Measurements from ENCODE around the gene KBTBD6.
"Not testable (repeated sequence)": the region's sequence is repeated elsewhere in the genome, so short reads cannot be mapped to it uniquely, and the experiment has no call there.

Gene KBTBD6

GRCh38 chr13:41131660-41132511 lies 716 bp downstream of the KBTBD6 start:
- FAIRE-seq, result not testable (repeated sequence)

- not testable (repeated sequence) for FAIRE-seq
Observed at GRCh38 chr13:41131189-41131588, 1.4 kb downstream of the KBTBD6 start.

DNA sequence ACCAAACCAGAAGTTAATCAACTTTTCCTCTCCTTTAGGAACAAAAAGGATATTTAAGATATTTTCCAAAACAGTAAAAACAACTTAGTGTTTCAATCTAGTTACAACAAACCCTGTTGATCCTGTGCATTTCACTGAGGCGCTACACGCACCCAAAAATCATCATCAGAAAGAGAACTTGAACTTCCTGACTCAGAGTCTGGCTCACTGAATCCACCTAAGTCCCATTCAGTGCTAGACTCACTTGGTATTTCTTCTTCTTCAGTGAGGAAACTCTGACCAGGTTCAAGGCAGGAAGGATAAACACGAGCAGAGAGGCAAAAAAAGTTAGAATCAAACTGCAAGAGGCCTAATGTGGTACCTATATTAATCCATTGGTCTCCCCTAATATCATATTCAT lies 2.2 kb downstream of the KBTBD6 start:
- no peak for FAIRE-seq

DNA sequence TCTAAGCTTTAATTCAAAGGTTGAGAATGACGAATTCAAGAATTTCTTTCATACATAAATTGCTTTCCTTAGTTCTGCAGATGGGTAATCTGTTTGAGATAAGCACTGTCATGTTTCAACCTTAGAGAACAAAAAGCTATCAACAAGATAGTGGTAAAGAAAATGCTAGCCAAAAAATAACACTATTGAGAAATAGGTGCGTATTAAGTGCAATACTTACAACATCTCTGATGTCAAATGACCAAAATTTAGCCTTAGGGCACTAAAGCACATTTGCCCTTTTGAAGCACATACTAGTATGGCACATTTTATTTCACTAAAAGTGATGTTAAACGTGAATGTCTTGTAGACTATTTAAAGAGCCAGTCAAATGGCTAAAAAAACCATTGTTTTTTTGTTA lies 4.9 kb downstream of the KBTBD6 start:
- no peak for FAIRE-seq

DNA sequence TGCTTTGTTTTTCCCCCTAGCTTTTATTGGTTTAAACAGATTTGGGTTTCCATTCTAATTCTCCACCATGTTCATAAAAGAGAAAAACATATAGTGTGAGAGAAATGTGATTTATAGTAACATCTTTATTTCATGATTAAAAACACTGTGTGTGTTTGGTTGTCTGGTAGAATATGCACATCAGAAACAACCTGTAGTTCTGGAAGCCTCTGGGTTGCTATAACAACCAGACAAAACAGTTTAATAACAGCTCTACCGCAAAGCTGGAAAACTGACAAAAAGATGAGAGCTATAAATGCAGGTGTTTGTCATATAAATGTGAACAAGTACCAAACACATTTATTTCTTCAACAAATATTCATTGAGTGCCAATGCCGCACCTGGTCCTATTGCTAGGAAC lies 9.8 kb downstream of the KBTBD6 start:
- no peak for FAIRE-seq

GRCh38 chr13:41117869-41118268 lies 14.7 kb downstream of the KBTBD6 start:
- no peak for FAIRE-seq

- no peak for FAIRE-seq
Observed at GRCh38 chr13:41111454-41111853, 21.1 kb downstream of the KBTBD6 start.

DNA sequence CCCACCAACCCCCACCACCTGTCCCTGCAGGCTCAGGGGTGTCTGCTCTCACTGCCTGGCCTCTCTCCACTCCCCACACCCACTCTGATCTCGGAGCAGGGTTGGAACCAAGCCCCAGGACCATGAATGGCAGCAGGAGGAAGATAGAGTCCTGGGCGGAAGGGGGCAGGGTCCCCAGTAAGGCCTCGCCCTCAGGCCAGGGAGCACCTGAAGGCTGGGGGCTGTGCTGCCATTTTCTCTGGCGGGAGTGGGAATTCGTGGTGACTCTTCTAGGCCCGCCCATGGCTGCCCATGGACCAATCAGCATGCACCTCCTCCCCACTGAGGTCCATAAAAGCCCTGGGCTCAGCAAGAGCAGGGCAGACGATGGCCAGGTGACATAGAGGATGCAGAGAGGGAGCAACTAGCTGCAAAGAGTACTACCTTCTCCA lies 25.0 kb downstream of the KBTBD6 start:
- FAIRE-seq, result no peak

- no peak for FAIRE-seq
Observed at GRCh38 chr13:41107104-41107571, 25.5 kb downstream of the KBTBD6 start.

DNA sequence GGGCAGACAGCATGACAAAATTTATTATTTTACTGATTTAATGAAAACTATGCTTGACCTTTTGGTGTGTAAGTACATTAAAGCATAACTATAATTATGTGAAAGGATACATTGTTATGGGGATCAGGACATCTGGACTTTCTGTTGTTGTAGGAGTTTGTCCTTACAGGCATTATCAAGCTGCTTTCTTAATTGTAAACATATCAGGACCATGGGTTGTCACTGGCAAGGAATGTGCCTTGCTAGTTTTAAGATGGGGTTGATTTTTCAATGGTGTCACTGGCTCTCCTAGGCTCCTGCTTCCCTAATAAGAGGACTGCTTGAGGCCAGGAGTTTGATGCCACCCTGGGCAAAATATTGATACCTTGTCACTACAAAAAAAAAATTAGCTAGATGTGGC lies 32.6 kb downstream of the KBTBD6 start:
- FAIRE-seq, result no peak

DNA sequence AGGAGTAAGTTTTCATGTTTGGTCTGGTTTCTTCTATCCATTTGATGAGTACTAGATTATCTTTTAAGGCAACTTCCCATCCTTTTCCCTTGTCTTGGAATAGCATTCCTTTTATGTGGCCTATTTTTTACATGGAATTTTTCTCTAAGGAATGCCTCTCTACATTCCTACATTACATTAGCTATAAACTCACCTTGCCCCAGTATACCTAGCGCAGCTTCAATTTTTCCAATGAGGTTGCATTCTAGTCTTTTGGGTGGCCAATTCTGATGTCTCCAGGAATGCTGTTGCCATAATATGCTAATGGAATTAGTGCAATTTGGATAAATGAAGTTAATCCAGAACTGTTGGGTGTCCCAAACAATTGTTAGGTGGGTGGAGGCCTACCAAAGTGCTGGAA lies 33.8 kb downstream of the KBTBD6 start:
- FAIRE-seq, result no peak

- FAIRE-seq, result not testable (repeated sequence)
Observed at GRCh38 chr13:41095681-41096080, 36.9 kb downstream of the KBTBD6 start.

DNA sequence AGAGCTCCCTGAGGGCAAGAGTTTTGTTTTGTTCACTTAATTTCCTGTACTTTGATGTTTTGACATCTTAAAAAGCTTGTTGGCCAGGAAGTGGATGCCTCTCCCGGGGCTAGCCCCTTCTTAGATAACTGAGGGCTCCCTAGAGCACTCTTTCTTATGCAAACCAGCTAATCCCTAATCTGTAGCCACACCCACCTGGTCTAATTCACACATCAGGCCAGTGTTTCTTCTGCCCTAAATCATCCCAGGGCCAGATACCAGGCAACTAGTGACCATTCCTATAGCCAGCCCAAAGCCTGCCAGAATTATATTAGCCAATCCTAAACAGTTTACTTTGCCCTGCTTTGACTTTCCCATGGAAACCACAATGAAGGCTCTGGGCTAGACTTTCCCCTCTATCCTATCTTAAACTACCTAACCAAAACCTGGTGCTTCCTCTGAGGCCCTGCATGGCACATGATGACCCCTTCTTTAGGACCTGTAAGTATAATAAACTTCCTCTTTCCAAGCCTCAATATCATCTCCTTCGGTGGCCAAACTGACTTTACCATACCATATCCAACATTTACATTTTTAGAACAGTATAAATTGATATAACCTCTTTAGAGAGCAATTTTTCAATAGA lies 46.5 kb downstream of the KBTBD6 start:
- FAIRE-seq, result no peak

GRCh38 chr13:41079725-41080124 lies 52.9 kb downstream of the KBTBD6 start:
- FAIRE-seq, result no peak
